D341Med (cell line): ENCODE measurements around the gene ABHD1.
"Not testable (repeated sequence)": the region's sequence is repeated elsewhere in the genome, so short reads cannot be mapped to it uniquely, and the experiment has no call there.

ENCODE experiments used
- DNase-seq: peaks from one replicate; pipeline ENCODE4 v3.0.0; 2012; ENCODE audit warnings: low spot score

Gene ABHD1

DNA sequence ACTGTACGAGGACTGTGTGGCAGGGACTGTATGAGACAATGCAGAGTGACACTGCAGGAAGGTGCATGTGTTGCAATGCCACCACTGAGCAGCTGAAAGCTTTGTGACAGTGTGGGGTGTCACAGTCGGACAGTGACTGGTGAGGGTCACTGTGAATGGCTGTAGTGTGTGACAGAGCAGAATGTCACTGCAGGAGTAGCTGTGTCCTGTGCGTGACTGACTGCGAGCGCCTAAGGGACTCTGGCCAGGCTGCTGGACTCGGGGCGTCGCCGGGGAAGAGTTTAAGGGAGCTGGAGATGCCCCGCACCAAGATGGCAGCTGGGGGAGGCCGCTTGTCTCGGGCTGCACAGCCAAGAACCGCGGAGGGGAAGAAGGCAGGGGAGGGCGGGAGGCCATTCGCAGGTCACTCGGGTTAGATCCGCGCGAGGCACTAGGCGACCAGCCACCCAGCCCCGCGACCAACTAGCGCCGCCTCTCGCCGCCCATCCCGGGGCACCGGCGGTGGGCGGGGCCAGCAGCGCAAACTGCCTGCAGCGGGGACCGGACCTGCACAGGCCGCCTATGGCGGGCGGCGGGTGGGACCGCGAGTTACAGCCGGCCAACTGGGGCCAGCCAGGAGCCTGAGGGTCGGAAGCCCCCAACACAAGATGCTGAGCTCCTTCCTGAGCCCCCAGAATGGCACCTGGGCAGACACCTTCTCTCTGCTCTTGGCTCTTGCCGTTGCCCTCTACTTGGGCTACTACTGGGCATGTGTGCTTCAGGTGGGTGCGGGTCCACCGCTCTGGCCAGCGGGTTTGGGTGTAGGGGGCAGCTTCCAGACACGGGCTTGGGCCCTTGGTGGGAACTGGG is at the start of gene ABHD1:
Gene ABHD1 (plus strand): TSS at position 514 of the 849 bp plus-strand sequence. CDS start 134 bp downstream, at position 648.
- peak; percentile 73 for DNase-seq

DNA sequence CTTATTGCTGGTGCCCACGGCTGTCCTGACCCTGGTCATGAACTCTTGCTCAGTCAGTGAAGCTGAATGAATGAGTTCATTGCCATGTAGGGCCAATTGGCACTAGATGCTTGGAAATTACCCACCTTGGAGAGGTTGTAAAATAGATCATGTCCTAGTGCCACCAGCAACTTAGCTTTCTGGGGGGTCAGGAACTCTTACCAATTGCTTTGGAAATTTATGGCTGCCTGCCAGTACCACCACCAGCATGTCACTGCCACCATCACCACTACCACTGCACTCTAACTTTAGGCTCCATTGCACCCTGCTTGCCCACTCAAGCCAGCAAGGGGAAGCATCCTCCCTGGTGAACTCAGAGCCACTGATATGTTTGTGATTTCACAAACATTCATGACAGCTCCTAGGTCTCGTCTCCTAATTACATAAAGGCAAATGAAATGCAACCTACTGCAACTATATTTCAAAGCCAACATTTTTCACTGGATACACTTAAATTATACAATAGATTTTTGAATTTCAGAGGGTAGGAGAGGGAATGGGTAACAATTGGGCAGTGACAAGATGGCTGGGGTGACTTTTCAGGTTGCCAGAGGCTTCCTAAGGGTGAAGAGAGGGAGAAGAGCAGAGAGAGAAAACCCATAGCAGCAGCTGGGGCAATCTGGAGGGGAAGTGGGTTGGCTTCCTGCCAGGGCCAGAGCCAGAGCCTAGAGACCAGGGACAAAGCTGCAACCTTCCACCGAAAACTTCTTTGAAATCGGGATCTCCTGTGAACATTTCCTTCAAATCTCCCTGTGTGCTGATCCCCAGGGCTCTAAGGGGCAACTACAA is 48.7 kb upstream of the ABHD1 start:
- DNase-seq = no peak

DNA sequence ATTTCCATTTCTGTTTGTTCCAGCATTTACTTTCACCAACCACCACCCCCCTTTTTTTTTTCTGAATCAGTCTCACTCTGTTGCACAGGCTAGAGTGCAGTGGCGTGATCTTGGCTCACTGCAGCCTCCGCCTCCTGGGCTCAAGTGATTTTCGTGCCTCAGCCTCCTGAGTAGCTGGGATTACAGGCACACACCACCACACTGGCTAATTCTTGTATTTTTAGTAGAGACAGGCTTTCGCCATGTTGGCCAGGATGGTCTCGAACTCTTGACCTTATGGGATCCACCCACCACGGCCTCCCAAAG is 48.1 kb upstream of the ABHD1 start:
- not testable (repeated sequence) for DNase-seq

- no peak for DNase-seq
These were observed 47.3 kb upstream of the ABHD1 start for GRCh38 chr2:27076323-27076722.

DNA sequence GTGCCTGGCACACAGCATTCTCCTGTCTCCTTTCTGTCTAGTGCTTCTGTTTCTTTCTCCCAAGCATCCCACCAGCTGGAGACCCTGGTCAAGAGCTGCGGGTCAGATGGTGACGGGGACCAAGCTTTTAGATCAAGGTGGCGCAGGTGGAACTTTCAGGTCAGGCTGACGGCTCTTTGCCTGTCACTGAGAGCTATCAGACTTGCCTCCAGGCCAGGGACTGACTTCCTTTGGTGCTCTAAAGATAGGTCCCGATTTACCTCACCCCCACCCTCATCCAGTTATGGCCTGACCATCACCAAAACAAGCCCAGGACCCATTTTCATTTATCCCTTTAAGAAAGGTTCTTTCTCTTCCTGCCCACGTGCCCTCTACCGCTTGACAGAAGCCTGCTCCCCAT is 46.4 kb upstream of the ABHD1 start:
- no peak for DNase-seq

DNA sequence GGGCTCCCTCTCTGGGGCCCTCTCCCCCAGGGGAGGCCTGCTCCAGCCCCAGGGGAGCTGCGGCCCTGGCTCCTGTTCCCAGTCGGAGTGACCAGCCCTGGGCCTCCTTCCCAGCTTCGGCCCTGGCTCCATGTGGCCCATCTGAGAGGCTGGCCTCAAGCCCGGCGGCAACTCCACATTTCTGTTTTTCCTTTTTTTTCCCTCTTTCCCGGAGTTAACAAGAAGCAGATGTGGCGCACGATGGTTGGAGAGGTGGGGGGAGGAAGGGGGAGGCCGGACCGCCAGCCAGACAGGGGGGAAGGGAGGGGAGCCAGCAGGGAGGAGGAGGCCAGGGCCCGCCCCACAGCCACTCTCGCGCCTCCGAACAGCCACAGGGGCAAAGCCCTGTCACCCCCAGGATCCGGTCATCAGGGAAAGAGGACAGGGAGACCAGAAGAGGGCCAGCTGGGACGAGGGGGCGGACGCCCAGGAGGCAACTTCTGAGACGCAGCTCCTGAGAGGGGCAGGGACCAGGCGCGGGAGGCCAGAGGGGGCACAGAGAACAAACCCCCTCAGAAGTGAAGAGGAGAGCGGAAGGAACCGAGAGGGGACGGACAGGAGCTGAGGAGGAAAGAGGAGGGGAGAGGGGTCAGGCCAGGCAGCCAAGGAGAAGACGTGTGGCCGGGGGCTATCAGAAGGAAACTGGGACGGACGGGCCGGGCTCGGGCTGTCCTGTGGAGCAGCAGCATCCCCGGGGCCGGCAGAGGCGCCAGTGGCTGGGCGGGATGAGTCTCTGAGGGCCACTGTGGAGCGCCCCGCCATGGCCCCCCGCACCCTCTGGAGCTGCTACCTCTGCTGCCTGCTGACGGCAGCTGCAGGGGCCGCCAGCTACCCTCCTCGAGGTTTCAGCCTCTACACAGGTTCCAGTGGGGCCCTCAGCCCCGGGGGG is 45.1 kb upstream of the ABHD1 start, which contains the start of gene EMILIN1:
Gene EMILIN1 (plus strand): TSS at position 349 of the 928 bp plus-strand sequence. CDS start 451 bp downstream, at position 800.
- no peak for DNase-seq

GRCh38 chr2:27079233-27080139 is 44.1 kb upstream of the ABHD1 start:
- DNase-seq = no peak

DNA sequence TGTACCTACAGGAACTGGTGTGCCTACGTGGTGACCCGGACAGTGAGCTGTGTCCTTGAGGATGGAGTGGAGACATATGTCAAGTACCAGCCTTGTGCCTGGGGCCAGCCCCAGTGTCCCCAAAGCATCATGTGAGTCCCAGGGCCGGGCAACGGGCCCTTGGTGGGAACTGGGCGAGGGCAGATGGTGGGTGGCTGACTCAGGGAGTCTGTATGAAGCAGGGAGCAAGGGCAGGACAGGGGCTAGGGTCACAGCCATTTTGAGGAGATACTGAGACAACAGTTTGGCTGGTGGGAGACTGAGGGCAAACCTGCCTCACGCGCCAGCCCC is 43.5 kb upstream of the ABHD1 start:
- DNase-seq = no peak

- no peak for DNase-seq
These were observed 43.0 kb upstream of the ABHD1 start for GRCh38 chr2:27080603-27080936.

DNA sequence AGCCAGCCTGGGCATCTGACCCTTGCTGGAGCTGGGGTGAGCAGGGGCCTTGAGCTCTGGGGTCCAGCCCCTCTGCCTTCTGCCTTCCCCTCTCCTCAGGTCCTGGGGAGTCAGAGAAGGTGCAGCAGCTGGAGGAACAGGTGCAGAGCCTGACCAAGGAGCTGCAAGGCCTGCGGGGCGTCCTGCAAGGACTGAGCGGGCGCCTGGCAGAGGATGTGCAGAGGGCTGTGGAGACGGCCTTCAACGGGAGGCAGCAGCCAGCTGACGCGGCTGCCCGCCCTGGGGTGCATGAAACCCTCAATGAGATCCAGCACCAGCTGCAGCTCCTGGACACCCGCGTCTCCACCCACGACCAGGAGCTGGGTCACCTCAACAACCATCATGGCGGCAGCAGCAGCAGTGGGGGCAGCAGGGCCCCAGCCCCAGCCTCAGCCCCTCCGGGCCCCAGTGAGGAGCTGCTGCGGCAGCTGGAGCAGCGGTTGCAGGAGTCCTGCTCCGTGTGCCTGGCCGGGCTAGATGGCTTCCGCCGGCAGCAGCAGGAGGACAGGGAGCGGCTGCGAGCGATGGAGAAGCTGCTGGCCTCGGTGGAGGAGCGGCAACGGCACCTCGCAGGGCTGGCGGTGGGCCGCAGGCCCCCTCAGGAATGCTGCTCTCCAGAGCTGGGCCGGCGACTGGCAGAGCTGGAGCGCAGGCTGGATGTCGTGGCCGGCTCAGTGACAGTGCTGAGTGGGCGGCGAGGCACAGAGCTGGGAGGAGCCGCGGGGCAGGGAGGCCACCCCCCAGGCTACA is 41.4 kb upstream of the ABHD1 start:
- DNase-seq = no peak

DNA sequence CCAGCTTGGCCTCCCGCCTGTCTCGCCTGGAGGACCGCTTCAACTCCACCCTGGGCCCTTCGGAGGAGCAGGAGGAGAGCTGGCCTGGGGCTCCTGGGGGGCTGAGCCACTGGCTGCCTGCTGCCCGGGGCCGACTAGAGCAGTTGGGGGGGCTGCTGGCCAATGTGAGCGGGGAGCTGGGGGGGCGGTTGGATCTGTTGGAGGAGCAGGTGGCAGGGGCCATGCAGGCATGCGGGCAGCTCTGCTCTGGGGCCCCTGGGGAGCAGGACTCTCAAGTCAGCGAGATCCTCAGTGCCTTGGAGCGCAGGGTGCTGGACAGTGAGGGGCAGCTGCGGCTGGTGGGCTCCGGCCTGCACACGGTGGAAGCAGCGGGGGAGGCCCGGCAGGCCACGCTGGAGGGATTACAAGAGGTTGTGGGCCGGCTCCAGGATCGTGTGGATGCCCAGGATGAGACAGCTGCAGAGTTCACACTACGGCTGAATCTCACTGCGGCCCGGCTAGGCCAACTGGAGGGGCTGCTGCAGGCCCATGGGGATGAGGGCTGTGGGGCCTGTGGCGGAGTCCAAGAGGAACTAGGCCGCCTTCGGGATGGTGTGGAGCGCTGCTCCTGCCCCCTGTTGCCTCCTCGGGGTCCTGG is 40.7 kb upstream of the ABHD1 start:
- no peak for DNase-seq

GRCh38 chr2:27083410-27084296 is 40.0 kb upstream of the ABHD1 start:
- no peak for DNase-seq

GRCh38 chr2:27084297-27085061 is 39.1 kb upstream of the ABHD1 start:
- no peak for DNase-seq

DNA sequence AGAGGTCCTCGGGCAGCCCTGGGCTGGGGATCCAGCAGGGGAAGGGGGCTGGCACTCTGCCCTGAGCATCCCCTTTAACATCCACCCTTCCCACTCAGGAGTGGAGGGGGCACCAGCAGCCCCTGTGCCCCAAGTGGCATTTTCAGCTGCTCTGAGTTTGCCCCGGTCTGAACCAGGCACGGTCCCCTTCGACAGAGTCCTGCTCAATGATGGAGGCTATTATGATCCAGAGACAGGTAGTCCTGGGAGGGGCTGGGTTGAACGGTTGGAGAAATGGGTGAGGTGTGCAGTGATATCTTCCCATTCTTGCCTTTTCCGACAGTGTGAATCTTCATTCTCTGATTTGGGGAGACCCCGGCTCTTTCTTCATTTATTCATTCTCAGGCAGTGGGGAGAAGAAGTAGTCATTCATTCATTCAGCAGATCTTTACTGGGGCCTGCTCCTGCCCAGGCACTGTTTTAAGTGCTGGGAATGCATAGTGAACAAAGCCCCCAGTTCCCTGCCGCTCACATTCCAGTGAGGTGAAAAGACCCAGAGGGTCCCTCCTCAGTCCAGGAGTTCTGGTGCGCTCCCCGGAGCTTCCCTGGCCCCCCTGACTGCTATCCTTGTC is 38.4 kb upstream of the ABHD1 start:
- no peak for DNase-seq

DNA sequence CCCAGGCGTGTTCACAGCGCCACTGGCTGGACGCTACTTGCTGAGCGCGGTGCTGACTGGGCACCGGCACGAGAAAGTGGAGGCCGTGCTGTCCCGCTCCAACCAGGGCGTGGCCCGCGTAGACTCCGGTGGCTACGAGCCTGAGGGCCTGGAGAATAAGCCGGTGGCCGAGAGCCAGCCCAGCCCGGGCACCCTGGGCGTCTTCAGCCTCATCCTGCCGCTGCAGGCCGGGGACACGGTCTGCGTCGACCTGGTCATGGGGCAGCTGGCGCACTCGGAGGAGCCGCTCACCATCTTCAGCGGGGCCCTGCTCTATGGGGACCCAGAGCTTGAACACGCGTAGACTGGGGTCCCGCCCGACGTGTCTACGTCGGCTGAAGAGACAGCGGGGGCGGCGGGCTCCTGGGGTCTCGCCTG is 37.9 kb upstream of the ABHD1 start:
- DNase-seq = no peak

DNA sequence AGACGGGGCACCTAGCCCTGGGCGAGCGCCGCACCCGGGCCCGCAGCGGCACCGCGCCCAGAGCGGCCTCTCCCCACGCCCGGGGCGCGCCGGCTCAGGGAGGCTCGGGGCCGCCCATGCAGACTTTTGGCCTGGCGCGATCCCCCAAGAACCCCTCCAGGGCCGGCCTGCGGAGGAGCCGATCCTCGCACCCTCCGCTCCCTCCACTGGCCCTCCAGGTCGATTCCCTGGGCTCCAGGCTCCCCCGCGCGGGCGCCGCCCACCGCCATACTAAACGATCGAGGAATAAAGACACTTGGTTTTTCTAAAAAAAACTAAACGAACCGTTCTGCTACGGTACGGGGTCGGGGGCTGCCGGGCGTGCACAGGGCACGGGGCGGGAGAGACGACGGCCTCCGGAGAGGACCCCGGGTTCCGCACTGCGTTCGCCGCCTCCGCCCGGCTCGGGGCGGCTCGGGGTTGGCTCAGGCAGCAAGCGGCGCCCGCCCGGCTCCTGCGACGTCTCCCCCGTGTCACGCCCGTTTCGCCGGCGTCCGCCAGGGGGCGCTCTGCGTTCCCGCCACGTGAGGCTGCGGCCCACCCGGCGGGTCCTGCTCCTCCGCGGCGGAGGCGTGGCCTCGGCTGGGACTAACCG is 37.4 kb upstream of the ABHD1 start:
- DNase-seq = peak; percentile 98
